Lung (tissue), 12 donors: Measurements from ENCODE around the gene BIRC5. TPM values are rescaled to one million over a fixed set of nuclear protein-coding genes. Genes with fewer than 3 reads are reported as not detected.
A peak's percentile ranks its signal among the peaks of the same experiment; 100 is the strongest.

Experiments used
- ATAC-seq: fragments of 200-7000 bp; cut with Tn5 transposase; one replicate; pipeline ENCODE4 v1.9.1; 2020; ENCODE audit warnings: moderate number of reproducible peaks; ENCODE audit not compliant: insufficient read depth, low FRiP score
- DNase-seq, 3 donors: peaks; one replicate each; pipeline ENCODE4 v3.0.0-alpha.2; 2013 to 2017
- H3K27ac ChIP-seq, 2 donors: one replicate each; pipeline ENCODE4 v1.5.1; 2013; ENCODE audit warnings: mild to moderate bottlenecking in 2 of 2, moderate library complexity in 2 of 2, control low read depth in 1 of 2, inconsistent platforms in 1 of 2, low read depth in 1 of 2, low read length in 1 of 2
- H3K27me3 ChIP-seq, 3 donors: one replicate each; pipeline ENCODE4 v1.5.1; 2013; ENCODE audit warnings: low read length in 2 of 3; ENCODE audit not compliant: control insufficient read depth in 3 of 3, insufficient read depth in 3 of 3
- H3K36me3 ChIP-seq, 4 donors: one replicate each; pipeline ENCODE4 v1.5.1; 2013; ENCODE audit warnings: low read length in 4 of 4, mild to moderate bottlenecking in 1 of 4, moderate library complexity in 1 of 4; ENCODE audit not compliant: control insufficient read depth in 4 of 4, insufficient read depth in 4 of 4
- H3K4me1 ChIP-seq, 5 donors: one replicate each; pipeline ENCODE4 v1.5.1; 2013; ENCODE audit warnings: low read length in 5 of 5, mild to moderate bottlenecking in 2 of 5, moderate library complexity in 1 of 5; ENCODE audit not compliant: control insufficient read depth in 5 of 5, insufficient read depth in 5 of 5
- H3K4me3 ChIP-seq: one replicate; pipeline ENCODE4 v1.5.1; 2013; ENCODE audit warnings: mild to moderate bottlenecking, control low read depth, moderate library complexity
- H3K9ac ChIP-seq, 2 donors: one replicate each; pipeline ENCODE4 v1.5.1; 2013; ENCODE audit warnings: low read length in 2 of 2, control low read depth in 1 of 2; ENCODE audit not compliant: insufficient read depth in 1 of 2
- H3K9me3 ChIP-seq, 4 donors: one replicate each; pipeline ENCODE4 v1.5.1; 2013; ENCODE audit warnings: low read length in 3 of 4, mild to moderate bottlenecking in 1 of 4, moderate library complexity in 1 of 4; ENCODE audit not compliant: control insufficient read depth in 4 of 4, insufficient read depth in 3 of 4
- WGBS, 2 donors: extraction: QIAGEN DNeasy Blood & Tissue Kit; methylation state at CpG; one replicate each; pipeline ENCODE4 v1.1.7; 2013; 5-methylcytosine and 5-hydroxymethylcytosine counted together
- polyA plus RNA-seq, 2 donors: library from polyadenylated mRNA; stranded (reverse); fragments of 200-250 nt; gene quantifications; one replicate each; pipeline ENCODE4 v1.2.1, GENCODE V29; 2013
- total RNA-seq, 2 donors: library from RNA; depleted of rRNA in 1 of 2; stranded (reverse); fragments of >200 nt in 1 of 2; gene quantifications; one replicate each; pipeline ENCODE4 v1.2.1, GENCODE V29; 2014 to 2021
- TF ChIP-seq, protein P1 (sequence below): IDR thresholded peaks from 2 replicates; pipeline ENCODE4 v1.5.1; 2012; ENCODE audit warnings: mild to moderate bottlenecking; ENCODE audit errors: control extremely low read depth, extremely low read depth
- donor health status: control.
- donor health status: control.
- donor health status: Bipolar disorder and iron deficiency.
- donor health status: healthy.
- donor health status: DM: yes; HTN: yes; CAD: no.

BIRC5 gene
- total and polyA plus RNA-seq, 4 donors, result 1.1 to 11.2 (median 2.4) TPM

DNA sequence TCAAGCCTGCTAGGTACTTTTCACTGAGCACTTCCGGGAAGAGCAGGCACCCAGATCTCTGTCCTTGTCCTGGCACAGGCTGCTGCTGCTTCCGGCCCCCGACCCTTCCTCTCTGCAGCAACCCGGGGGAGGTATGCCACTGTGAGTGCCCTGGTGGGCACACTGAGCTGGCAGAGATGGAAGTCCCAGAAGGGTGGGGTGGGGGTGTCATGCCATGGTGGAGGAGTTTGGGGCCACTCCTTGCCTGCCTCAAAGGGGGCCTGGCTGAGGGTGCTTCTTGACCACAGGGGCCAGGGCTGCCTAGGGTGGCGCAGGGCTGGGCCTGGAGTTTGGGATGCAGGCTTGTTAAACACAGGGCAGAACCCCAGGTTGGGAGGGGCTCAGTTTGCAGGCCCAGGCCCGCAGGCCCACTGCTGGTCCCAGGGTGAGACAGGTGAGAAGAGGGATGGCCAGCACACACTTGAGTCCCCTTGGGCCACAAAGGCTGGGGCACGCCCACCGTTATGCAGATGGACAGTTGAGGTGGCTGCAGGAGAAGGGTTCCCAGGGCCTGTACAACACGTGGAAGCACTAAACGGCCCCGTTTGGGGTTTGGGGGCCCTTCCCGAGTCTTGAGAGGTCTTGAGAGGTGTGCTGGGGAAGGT is 26.1 kb downstream of the BIRC5 start:
- no peaks in the 10 kb centered on the region for H3K36me3 ChIP-seq
- H3K9ac ChIP-seq, result no peak overlapping the region
- peaks cover 0 to 10% (median 0%) of the 10 kb centered on the region in 5 donors for H3K4me1 ChIP-seq
- 76 to 86% methylated on average over 12 of the region's 12 CpGs for WGBS, 2 donors
- DNase-seq (peak in 1 of 3 donors; percentile 10), ATAC-seq (no peak)
- H3K9me3 ChIP-seq, result no peaks in the 10 kb centered on the region
- TF ChIP-seq, protein P1, sequence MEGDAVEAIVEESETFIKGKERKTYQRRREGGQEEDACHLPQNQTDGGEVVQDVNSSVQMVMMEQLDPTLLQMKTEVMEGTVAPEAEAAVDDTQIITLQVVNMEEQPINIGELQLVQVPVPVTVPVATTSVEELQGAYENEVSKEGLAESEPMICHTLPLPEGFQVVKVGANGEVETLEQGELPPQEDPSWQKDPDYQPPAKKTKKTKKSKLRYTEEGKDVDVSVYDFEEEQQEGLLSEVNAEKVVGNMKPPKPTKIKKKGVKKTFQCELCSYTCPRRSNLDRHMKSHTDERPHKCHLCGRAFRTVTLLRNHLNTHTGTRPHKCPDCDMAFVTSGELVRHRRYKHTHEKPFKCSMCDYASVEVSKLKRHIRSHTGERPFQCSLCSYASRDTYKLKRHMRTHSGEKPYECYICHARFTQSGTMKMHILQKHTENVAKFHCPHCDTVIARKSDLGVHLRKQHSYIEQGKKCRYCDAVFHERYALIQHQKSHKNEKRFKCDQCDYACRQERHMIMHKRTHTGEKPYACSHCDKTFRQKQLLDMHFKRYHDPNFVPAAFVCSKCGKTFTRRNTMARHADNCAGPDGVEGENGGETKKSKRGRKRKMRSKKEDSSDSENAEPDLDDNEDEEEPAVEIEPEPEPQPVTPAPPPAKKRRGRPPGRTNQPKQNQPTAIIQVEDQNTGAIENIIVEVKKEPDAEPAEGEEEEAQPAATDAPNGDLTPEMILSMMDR, result no peak
- H3K27me3 ChIP-seq, result no peaks in the 10 kb centered on the region
- H3K27ac ChIP-seq, result no peak overlapping the region
- no peak overlapping the region for H3K4me3 ChIP-seq

DNA sequence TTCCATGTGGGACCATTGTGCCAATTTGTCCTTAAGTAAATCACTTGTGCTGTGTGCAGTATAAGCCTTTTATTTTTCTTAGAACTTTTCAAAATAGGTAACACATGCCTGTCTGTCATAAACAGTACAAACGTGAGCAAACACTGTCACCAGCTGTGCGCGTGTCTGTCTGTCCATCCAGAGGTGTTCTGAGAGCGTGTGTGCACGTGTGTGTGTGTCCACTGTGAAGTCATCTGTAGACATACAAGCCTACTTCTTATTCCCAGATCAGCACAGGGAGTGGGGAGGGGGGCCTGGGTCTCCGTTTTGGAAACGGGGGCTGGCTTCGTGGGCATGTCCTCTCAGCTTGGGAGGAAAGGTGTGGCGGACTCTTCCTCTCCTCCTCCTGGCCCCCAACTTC is 26.8 kb downstream of the BIRC5 start:
- TF ChIP-seq, protein P1, result no peak
- DNase-seq, result no peak
- Histone ChIP-seq H3K4me3 (no peak overlapping the region), H3K27me3 (no peaks in the 10 kb centered on the region), H3K9ac (no peak overlapping the region), H3K4me1 (peaks cover 0 to 10% (median 0%) of the 10 kb centered on the region in 5 donors), H3K36me3 (no peaks in the 10 kb centered on the region), H3K9me3 (no peaks in the 10 kb centered on the region), H3K27ac (no peak overlapping the region)
- no peak for ATAC-seq
- 84 to 95% methylated on average over 9 of the region's 9 CpGs for WGBS, 2 donors

DNA sequence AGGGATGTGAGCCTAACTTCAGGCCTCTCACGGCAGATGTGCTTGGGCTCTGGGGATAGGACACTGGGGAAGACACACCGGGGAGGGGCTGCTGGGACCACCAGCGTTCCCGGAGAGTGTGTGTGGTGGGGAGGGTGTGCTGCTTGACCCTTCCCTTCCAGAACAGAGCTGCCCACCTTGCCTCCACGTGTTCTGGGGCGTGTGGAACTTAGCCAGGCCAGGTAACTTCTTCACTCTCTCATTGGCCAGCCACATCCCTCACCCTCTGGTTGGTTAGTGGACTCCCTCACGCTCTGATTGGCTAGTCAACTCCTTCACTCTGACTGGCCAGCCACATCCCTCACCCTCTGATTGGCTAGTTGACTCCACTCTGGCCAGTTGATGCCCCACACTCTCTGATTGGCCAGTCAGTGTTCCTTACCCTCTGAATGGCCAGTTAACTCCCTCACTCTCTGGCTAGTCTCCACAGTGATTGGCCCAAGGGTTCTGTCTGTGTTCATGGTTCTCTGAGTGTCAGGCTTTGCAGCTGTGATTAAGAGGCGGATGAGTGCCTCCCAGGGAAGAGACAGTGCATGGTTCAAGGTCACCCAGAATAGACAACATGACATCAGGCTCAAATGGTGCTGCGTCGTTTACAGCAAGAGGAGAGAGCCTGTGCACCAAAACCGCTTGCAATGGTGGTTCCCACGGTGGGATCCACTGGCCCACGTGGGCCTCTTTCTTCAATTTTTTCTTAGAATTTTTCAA is 27.4 kb downstream of the BIRC5 start:
- peaks cover 0 to 10% (median 0%) of the 10 kb centered on the region in 5 donors for H3K4me1 ChIP-seq
- no peak overlapping the region for H3K4me3 ChIP-seq
- H3K36me3 ChIP-seq, result no peaks in the 10 kb centered on the region
- ATAC-seq, result no peak
- no peaks in the 10 kb centered on the region for H3K27me3 ChIP-seq
- TF ChIP-seq, protein P1, result no peak
- peak in 1 of 3 donors; percentile 14 for DNase-seq
- H3K9me3 ChIP-seq, result no peaks in the 10 kb centered on the region
- 91 to 96% methylated on average over 12 of the region's 13 CpGs for WGBS, 2 donors
- H3K9ac ChIP-seq, result no peak overlapping the region
- no peak overlapping the region for H3K27ac ChIP-seq
